ENCODE data around the gene FBXO38.
"Not testable (repeated sequence)": the region's sequence is repeated elsewhere in the genome, so short reads cannot be mapped to it uniquely, and the experiment has no call there.

FBXO38 gene

GRCh38 chr5:148433826-148434225 lies 50.1 kb downstream of the FBXO38 start:
- DNase-seq (ENCODE audit: low spot score), result no peak

GRCh38 chr5:148436029-148436428 lies 52.3 kb downstream of the FBXO38 start:
- DNase-seq (ENCODE audit: low spot score), result no peak

DNA sequence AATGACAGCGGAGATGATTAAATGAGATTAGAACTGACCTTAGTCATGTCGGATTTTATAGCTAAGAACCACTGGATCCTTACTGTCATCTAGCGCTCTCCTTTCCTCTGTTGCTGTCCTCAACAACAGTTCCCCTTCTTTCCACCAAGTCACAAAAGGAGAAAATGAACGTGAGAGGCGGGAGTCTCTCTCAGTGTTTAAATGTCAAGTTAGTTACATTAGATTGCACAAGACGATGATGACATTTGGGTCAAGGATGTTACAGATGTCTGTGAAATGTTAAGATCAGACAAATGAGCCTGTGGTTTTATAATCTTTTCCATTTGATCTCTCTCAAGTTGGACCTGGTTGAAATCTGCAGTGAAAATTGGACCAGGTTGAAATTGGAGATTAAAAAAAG lies 53.5 kb downstream of the FBXO38 start:
- no peak for DNase-seq (ENCODE audit: low spot score)

- no peak for DNase-seq (ENCODE audit: low spot score)
These were observed 55.2 kb downstream of the FBXO38 start for GRCh38 chr5:148438933-148439332.

DNA sequence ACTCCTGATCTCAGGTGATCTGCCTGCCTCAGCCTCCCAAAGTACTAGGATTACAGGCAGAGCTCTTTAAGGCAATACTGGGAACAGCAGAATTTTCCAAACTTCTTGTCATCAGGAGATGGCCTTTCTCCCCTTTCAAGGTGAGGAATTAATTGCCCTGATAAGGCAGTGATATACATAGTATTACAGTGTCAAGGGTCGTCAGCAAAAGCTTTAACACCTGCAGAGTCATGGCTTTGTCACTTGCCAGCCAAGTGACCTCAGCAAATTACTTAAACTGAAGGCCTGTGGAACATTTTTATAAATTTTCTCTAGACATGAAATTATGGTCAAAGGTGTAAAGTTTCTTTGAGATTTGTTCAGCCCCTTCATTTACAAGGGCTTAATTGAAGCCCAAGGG lies 59.5 kb downstream of the FBXO38 start:
- no peak for DNase-seq (ENCODE audit: low spot score)

GRCh38 chr5:148443998-148444397 lies 60.2 kb downstream of the FBXO38 start:
- peak; percentile 64 for DNase-seq (ENCODE audit: low spot score)

- no peak for DNase-seq (ENCODE audit: low spot score)
These were observed 61.8 kb downstream of the FBXO38 start for GRCh38 chr5:148445578-148445977.

DNA sequence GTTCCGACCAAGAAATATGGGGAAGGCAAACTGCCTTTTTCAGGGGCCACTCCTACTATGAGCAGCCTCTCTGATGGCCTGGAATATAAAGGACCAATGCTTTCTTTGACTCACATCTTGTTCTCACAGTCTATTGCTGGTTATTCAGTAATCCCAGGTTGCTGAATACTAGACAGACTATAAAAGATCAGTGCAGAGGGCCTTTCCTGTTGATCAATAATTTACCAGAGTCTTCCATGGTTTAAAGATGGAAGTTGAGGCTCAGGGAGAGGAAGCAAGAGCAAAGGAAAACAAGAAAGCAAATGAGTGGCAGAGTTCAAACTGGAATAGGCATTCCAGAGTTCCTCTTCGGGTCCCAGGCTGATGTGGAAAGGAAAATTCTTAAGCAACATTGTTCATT lies 62.9 kb downstream of the FBXO38 start:
- no peak for DNase-seq (ENCODE audit: low spot score)

- DNase-seq (ENCODE audit: low spot score), result no peak
These were observed 68.9 kb downstream of the FBXO38 start for GRCh38 chr5:148452499-148453193.

DNA sequence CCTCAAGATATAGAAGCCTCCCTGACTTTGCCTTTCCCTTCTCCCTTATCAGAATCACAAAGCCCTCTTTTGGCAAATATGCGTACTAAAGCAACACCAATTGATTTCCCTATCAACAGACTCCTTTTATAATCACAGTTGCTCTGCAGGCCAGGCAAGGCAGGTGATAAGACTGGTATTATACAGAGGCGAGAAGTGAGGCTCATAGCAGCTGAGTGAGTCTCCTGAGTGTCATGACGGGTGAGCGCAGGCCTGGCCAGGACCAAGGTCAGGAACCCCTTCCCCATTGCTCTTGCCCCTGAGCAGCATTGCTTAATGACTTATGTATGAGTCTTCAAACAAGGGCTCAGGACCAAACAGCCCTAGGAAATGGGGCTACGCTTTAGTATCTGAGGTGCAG lies 70.8 kb downstream of the FBXO38 start:
- DNase-seq (ENCODE audit: low spot score), result peak; percentile 11

DNA sequence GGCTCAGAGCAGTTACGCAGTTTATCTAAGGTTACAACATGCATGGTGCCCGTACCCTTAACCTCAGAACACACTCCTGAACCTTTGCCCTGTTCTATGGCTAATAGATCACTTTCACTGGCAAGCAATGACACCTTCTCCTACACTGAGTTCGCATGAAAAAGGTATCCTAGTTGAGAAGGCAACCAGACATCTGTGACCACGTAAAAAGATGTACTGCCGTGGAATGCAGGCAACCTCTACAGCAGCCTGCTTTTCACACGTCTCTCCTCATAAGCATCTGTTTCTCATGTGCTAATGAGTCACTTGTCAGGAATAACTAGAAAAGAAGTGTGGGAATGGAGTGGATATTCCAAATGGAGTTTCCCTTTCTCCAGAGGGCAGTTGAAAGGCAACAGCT lies 71.4 kb downstream of the FBXO38 start:
- no peak for DNase-seq (ENCODE audit: low spot score)

GRCh38 chr5:148457183-148457620 lies 73.4 kb downstream of the FBXO38 start:
- peak; percentile 40 for DNase-seq (ENCODE audit: low spot score)

- peak; percentile 17 for DNase-seq (ENCODE audit: low spot score)
These were observed 74.5 kb downstream of the FBXO38 start for GRCh38 chr5:148458036-148458888.

- DNase-seq (ENCODE audit: low spot score), result no peak
These were observed 75.9 kb downstream of the FBXO38 start for GRCh38 chr5:148459669-148460068.

DNA sequence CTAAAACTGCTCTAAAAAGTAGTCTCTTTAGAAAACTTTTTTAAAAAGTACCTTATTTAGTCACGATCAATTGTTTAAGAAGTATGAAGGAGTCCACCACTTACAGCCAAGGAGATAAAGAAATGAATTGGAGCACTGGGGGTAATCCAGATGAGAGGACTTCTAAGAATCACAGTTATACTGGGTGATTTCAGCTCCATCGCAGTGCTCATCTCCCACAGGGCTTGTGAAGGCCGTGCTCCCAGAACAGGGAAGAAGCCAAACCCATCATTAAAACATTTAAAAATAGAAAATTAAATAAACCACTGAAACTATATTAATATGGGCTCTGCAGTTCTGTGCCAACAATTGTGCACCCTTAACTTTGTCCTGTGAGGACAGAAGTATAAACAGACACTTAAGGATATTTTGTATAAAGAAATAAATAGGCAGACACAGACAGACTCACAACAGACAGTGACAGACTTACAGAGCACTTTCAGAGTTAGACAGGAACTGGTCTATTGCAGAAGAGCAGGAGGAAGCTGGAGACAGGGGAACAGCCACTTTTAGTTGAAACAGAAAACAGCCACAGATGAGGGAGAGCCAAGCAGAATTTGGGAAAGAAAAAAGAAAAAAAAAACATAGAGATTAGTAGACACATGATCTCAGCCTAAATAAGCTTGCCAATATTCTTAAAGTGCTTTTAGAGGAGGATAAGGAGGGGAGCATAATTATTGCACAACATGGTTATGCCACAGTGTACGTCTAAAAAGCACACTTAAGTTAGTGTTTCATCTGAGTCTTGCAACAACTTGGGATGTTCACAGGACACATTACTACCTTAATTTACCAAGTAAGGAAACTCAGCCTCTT lies 81.8 kb downstream of the FBXO38 start:
- DNase-seq (ENCODE audit: low spot score), result no peak

DNA sequence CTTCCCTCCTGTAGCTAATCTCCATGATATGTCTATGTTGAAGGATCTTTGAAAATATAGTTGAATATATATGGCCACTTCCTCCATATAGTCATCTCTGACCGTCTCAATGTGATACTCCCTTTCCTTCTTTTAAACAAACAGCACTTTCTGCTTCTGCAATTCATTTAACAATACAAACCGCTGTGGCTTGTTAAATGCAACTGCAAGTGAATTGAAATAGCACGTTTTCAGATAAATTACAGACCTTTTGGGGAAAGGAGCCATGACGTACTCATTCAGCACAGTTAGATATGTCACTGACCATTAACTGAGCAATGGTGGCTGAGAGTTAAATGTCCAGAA lies 82.5 kb downstream of the FBXO38 start:
- DNase-seq (ENCODE audit: low spot score), result no peak

DNA sequence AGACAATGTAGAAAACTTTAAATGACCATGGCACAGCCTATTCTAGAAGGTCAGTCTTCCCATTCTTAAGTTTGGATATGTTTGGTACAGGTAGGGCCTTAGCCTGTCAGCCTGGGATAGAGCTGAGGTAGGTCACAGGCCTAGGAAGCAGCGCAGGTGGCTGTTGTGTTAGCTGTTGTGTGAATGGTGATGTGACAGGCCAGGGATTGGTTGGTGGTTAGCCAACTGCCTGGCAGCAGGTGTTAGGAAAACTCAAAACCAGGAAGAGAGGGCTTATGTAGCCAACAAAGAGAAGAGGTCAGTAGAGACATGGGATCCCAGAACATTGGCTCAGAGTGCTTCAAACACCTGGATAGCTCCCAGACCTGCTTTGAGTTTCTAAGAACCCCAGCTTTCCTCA lies 84.2 kb downstream of the FBXO38 start:
- no peak for DNase-seq (ENCODE audit: low spot score)

- not testable (repeated sequence) for DNase-seq (ENCODE audit: low spot score)
These were observed 85.0 kb downstream of the FBXO38 start for GRCh38 chr5:148468746-148469145.

- DNase-seq (ENCODE audit: low spot score), result no peak
These were observed 85.8 kb downstream of the FBXO38 start for GRCh38 chr5:148469501-148469935.

GRCh38 chr5:148471379-148471778 lies 87.6 kb downstream of the FBXO38 start:
- DNase-seq (ENCODE audit: low spot score), result no peak

DNA sequence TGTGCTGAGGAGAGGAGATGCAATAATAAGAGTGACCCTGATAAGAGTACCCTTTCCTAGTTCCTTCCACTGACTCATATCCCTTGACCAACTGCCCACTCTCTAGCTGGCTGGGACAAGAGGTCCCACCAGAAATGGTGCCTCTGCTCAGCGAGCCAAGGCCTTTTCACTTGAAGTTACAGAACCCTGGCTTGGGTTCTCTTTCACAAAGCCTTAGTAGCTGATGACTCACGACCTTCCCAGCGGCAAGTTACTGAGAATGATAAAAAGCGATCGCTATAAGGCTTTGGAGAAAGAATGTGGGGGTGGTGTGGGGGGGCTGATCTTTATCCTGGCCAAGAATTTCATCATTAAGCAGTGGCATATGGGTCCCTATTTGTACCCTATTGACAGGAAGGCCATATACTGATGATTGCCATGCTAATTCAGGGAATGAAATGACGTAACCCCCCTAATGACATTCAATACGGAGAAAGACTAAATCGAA lies 90.3 kb downstream of the FBXO38 start:
- no peak for DNase-seq (ENCODE audit: low spot score)

GRCh38 chr5:148476302-148476701 lies 92.5 kb downstream of the FBXO38 start:
- no peak for DNase-seq (ENCODE audit: low spot score)

Data from iPS-NIHi11 (cell line).